Glomerular visceral epithelial cell (primary cell): Measurements from ENCODE around the gene DNM1.

Experiments
- DNase-seq: peaks from one replicate; pipeline ENCODE4 v3.0.0-alpha.2; 2016; ENCODE audit errors: extremely low spot score

The DNM1 gene

DNA sequence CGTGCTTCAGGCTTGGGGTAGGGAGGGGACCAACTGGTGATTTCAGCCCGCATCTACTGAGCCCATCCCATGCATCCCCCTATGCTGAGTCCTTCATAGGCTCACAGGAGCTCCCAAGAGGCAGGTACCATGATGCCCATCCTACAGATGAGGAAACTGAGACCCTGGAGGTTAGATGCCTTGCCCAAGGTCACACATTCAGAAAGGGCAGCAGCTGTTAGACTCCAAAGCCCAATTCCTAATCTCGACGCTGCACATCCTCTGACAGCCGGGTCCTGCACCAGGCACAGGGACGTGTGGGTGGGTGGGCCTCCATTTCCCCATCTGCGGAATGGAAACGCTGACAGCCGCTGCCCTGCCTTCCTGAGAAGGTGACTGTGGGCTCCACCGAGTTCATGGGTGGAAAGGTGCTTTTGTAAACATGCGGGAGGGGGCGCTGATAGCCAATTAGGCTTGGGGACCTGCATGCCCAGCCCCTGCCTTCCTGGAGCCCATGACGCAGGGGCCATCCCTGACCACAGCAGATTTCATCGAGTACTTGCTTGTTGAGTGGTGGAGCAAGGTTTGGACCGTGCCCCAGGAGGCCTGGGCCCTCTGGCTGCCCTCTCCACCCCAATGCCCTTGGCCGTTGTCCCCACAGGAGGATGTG, 2.2 kb downstream of the DNM1 start:
- DNase-seq = no peak

DNA sequence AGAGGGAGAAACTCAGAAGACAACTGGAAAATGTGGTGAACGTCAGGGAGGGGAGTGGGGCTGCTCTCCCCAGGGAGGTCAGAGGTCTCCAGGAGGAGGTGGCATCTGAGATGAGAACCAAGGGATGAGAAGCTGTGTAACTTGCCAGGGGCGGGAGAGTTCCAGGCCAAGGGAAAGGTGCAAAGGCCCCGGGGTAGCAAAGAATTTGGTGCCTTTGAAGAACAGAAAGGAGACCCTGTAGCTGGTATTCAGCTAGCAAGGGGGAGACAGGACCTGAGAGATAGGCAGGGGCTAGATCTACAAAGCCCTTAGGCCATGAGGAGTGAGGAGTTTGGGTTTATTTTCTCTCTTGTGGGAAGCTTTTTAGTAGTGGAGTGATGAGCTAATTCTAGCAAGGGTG, 3.3 kb downstream of the DNM1 start:
- DNase-seq = no peak

DNA sequence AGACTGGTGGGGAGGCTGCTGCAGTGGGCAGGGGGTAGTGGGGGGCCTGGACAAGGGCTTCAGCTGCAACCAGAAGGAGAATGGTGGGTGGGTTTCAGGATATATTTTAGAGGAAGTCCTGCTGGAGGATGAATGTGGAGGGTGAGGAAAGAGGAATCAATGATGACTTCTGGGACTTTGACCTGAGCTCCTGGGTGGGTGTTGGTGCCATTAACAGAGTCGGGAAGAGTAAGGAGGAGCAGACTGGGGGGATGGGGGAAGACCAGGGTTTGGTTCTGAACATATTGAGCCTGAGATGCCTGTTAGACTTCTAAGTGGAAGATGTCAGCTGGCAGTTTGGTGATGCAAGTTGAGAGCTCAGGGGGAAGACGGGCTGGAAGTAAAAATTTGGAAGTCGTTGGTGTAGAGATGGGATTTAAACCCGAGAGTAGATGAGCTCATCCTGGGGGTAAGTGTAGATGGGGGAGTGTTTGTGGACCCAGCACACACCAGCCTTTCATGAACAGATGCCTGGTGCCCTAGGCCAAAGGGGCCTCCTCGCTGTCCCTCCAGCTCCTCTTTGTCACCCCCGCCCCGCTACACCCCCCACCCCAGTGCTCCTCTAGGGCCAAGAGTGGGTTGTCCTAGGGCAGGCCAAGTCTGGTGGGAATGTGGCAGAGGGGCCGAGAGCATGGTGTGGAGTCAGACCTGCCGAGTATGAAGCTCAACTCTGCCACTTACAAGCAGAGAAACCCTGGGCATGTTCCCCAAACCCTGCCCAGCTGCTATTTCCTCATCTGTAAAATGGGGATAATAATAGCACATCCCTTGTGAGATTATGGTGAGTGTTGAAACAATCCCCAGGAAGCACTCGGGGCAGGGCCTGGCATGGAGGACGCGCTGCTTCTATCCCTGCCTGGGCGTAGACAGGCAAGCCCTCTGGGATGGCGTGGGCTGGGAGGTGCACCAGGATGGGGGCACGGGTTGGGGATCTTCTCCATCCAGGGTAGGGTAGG, 4.0 kb downstream of the DNM1 start:
- no peak for DNase-seq

DNA sequence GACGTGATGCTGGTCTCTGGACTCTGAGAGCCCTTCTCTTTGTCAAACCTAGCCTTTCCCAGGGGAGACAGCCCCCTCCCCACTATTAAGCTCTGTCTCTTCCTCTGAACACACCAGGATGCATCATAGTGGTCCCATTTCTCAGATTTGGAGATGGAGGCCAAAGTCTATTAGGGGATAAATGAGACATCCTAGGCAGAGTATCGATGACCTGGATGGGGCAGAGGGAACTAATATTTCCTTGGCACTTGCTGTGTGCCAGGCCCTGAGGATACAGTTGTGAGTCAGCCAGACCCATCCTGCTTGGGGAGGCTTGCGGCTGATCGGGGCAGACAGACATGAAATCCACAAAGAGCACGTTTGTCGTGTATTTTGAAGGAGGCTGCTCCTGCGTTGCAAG, 5.2 kb downstream of the DNM1 start:
- no peak for DNase-seq

DNA sequence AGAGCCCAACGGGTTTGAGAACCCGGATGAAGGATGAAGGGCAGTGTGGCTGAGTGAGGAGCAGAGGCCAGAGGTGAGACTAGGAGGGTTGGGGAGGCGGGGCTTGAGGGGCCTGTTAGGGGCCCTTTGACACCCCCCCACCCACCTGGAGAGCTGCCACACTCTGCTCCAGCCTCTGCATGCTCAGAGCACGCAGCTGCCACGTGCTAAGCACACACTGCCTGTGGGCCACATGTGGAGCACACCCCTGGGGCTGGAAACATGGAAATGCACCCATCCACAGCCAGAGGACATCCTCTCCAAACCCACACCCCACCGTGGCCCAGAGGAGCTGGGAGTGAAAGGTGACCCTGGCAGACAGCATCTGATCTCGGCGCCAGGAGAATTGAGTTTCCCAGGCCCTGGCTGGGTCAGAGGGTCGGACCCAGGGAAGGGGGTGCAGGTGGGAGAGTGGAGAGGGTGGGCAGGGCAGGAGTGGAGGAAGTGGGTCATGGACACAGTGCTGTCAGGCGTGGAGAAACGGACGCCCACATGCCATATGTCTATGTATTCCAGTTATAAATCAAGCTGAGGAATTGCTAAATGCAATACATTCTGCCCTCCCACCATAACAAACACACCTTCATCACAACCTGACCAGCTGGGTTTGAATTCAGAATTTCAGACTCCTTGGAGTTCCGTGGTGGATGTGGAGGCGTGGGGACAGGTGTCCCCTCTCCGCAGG, 5.9 kb downstream of the DNM1 start:
- no peak for DNase-seq

DNA sequence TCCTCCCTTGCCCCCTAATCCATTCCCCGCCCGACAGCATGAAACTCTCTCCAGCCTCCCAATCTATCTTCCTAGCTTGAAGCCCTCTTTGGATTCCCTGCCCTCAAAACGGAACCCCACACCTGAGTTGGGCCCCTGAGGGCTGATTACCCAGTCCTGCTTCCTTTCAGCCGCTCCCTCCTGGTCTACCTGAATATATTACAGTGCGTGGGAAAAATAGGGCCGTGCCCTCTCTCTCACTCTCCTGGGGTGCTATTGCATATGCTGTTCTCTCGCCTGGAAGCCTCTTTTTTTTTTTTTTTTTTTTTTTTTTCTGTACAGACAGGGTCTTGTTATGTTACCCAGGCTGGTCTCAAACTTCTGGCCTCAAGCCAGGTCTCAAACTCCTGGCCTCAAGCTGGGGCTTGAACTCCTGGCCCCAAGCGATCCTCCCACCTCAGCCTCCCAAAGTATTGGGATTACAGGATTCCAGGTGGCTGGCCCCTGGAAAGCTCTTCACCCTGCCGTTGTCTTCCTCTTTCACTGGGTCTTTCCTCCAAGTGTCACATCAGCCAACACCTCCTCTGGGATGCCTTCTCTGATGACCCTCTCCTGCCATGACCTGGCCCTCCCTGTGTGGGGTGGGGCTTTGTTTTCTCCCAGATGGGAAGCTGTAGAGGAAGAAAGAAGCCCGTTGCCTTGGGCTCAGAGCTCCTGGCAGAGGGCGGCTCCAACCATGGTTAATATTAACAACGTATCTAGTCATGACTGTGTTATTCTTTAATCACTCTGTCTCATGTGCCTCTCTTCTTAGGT, 8.2 kb downstream of the DNM1 start:
- DNase-seq = peak; percentile 84

DNA sequence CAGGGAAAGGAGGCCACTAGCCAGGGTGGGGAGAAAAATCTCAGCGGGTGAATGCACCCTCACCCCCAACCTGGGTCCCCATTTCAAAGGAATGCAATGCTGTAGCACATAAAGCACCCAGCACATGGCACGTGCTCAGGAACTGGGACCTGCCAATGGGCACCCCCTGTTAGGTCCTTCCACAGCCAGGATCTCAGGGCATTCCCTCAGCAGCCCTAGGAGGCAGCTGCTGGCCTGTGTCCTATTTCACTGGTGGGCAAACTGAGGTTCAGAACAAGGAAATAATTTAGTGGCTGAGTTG, 8.8 kb downstream of the DNM1 start:
- no peak for DNase-seq

DNA sequence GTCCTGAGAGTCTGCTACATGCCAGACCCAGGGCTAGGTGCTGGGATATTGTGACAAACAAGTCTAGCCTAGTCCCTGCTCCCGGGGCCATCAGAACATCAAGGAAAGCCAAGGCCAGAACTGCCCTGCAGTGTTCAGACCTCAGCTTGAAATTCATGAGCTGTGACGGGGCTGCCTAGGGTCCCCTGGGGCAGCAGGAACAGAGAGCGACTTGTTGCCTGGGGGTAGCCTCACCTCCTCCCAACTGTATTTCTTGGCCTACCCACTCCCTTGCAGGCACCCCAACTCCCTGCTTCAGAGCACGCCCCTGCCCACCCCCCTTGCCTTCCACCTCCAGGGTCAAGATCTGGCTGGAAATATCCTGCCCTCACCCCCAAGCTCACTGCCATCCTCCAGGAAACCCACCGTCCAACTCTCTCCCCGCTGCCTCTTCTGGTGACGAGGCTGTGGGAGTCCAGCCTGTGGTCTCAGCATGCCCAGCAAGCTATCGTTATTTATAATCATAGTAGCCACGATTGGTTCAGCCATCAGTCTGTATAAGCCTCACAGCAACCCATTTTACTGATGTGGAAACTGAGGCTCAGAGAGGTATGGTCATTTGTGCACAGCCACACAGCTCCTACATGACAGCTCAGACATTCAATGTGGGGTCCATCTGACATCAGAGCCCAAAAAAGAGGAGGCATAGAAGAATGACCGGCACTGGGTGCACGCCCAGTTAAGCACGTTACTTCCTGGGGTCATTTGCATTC, 10.7 kb downstream of the DNM1 start:
- no peak for DNase-seq

DNA sequence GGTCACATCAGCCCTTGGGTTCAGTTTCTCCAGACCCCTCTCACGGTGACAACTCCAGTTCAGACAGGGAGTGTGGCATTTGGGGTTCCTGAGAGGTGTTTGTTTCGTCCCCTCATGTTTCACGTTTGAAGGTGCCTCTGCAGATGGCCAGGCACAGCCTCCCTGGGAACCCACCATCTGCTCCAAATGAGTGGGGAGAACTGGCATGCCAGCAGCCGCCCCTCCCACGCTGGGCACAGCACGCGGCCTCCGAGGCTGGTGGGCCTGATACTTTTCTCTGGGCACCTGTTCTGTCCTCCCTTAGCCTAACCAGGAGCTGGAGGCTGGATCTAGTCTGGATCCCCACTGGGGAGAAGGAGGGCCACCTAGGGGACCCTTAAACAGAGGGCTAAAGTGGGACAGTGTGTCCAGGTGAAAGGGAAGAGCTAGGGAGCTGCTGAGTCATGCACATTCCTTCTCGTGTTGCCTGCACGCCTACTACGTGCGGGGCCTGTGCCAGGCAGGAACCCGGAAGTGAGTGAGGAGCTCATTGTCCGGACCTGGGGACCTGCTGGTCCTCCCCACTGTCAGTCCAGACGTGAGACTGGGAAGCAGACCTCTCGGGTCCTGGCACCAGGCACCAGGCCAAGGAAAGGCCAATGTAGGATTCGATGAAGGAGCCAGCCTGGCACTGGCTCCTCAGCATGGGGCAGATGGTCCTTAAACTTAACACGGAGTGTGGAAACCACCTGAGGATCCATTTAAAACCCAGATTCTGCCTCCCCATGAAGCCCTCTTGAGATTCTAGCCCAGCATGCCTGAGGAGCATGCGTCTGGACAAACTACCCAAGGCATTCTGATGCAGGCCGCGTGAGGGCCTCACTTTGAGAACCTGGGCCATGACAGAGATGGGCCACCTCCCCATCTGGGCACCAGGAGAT, 11.7 kb downstream of the DNM1 start:
- peak; percentile 36 for DNase-seq

DNA sequence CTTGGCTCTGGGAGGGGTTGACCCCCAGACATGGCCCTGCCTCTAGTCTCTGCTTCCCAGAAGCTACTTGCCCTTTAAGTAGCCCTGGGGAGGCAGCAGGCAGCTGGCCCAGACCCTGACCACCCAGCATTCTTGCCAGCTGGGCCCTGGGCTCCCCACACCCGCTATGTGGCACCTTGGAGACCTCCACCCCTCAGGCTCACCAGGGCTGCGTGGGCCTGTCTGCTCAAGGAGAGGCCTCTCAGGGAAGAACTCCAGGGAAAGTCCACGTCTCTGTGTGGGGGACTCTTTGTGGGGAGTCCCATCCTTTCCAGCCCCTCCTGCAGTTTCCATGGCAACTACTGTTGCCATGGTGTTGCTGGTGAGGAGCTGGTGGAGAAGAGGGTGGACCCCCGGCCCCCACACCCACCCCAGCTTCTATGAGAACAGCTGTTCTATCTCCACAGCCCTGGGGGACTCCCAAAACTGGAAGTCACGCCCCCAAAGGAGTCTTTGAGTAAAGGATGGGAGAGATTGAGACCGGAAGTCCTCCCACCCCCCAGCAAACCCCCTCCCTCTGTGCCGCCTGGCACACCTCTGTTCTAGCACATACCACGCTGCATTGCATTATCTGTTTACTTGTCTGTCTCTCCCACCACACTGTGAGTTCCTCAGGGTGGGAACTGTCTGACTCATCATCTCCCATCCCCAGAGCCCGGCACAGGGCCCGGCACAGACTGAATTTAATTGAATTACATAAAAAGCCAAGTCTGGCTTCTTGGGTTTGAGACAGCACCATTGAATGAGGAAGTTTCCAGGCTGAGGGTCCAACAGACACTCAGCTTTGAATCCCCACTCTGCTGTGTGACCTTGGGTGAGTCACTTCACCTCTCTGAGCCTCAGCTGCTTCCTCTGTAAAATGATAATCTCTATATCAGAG, 12.6 kb downstream of the DNM1 start:
- peak; percentile 69 for DNase-seq

DNA sequence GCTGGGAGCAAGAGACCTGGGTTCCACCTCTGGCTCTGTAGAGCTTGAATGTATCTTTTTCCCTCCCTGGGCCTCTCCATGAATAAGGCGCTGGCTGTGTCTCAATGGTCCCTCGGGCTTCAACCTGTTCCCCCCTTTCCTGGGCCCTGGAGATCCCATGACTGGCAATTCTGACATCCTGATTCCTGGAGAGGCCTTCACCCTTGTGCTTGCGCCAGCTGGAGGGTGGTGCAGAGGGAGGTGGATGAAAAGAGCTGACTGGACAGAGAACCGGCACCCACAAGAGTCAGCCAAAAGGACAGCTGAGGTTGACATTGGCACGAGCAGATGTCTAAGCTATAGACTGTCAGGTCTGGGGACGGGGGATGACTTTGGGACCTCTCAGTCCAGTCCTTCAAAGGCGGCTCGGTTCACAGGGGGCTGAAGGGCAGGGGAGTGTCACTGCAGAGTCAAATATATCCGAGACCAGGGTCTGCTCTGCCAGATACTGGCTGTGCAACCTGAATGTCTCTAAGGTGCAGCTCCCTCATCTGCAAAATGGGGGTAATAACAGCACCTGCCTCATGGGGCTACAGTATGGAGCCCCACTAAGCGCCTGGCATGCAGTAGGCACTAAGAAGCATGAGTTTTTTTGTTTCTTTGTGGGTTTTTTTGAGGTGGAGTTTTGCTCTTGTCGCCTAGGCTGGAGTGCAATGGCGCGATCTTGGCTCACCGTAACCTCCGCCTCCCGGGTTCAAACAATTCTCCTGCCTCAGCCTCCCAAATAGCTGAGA, 13.8 kb downstream of the DNM1 start:
- DNase-seq = no peak

DNA sequence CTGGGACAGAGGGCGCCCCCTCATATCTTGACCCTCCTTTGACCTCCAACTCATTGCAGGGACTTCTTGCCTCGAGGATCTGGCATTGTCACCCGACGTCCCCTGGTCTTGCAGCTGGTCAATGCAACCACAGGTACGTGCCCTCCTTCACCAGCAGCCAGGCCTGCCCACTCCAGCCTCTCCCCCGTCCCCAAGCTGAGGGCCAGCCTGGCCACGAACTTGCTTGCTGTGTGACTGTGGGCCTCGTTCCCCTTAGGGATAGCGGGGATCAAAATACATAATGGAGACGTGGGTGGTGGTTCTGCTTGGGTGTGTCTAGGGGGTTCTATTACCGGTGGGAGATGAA, 15.0 kb downstream of the DNM1 start:
- DNase-seq = no peak

DNA sequence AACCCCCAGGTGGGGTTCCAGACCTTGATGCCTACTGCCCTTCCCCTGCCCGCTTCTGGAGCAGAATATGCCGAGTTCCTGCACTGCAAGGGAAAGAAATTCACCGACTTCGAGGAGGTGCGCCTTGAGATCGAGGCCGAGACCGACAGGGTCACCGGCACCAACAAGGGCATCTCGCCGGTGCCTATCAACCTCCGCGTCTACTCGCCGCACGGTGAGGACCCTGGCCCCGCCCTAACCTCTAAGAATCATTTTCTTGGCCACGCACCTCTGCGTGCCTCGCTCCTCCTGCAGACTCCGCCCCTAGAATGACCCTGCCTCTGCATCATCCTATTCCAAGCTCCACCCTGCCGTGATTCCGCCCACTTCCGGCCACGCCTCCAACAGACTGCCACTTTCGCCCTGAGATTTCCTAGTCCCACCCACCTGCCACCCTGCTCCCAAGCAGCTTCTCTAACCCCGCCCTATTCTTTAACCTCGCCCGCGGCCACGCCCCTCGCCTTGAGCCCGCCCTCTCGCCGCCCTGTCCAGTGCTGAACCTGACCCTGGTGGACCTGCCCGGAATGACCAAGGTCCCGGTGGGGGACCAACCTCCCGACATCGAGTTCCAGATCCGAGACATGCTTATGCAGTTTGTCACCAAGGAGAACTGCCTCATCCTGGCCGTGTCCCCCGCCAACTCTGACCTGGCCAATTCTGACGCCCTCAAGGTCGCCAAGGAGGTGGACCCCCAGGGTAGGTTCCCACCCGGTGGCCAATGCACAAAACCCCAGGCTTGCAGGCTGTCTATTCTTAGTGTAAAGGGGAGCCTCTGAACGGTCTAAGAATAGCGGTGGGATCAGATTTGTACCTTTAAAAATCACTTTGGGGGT, 15.6 kb downstream of the DNM1 start:
- DNase-seq = peak; percentile 87

DNA sequence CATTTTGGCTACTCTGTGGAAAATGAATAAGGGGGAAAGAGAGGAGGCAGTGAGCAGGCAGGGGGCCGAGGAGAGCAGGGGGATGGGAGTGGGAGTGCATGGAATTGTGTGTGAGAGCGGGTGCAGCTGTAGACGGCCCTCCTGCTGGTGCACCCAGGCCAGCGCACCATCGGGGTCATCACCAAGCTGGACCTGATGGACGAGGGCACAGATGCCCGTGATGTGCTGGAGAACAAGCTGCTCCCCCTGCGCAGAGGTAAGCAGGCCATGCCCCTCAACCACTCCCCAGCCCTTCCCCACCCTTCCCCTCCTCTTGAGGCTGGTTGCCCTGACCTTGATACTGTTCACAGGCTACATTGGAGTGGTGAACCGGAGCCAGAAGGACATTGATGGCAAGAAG, 16.7 kb downstream of the DNM1 start:
- no peak for DNase-seq

DNA sequence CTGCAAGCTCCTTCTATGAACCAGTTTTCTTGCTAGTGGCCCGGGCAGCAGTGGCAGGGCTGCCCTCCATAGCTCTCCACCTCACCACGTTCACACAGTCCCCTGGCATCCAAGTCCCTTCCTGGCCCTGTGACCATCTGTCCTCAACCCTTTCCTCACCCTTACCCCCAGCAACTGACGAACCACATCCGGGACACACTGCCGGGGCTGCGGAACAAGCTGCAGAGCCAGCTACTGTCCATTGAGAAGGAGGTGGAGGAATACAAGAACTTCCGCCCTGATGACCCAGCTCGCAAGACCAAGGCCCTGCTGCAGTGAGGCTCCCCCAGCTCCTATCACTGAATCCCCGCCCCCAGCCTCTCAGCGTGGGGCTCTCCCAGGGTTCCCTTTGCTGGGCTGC, 18.8 kb downstream of the DNM1 start:
- DNase-seq = no peak

DNA sequence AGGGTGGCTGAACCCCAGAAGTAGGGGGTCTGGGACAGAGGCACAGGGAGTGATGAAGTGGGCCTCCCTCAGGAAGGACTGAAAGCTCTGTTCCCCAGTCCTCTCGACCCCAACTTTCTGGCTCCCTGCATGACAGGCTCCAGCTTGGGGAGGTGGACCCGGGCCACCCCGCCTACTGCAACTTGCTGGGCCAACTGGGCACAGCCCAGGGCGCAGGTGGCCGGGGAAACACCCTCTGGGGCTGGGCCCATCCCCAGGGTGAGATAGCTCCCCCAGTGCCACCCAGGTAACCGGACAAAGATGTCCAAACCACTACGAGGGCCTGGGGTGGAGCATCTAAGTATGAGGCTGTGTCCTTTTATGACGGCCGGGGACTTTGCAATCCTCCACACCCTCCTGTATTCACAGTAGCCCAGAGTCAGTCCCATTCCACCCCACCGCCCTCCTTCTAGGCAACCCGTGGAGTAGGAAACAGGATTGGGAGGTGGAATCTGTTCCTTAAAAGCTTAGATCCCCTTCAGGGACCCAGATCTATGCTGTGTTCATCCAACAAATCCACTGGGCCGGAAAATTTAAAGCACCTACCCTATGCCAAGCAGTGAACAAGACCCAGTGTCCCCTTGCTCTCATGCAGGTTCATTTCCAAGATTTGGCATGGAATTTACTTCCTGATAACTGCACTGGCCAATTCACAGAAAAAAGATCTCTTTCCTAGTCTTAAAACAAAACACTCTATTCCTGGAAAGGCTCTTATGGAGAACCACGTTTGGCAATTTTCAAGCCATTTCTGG, 19.9 kb downstream of the DNM1 start:
- DNase-seq = no peak

DNA sequence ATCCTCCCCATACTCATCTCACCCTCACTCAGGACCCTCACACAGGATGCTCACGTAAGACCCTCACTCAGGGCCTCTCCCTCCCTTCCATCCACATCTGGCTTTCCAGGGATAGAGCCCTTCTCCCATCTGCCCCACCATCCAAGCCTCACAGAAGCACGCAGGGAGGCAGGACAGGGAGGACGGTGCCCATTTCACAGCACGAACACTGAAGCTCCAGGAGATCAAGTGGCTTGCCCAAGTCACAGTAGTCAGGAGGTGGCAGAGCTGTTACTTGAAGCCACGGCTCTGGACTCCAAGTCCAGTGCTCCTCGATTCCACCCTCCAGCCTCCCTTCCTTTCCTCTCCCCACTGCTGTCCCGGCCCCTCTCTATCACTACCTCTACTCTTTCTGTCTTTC, 21.7 kb downstream of the DNM1 start:
- DNase-seq = no peak
